ENCODE data around the gene RGS9BP. TPM values are rescaled to one million over a fixed set of nuclear protein-coding genes. Genes with fewer than 3 reads are reported as not detected.

The RGS9BP gene
- total and polyA plus RNA-seq, 2 of the 13 experiments (the other 11 are each of a cell fraction or from before 2014, with no cell fraction given), result 0.01 TPM; not detected in 1

GRCh38 chr19:32691291-32691951 is 15.8 kb downstream of the RGS9BP start, which contains the start of gene NUDT19 (continued):
- TF ChIP-seq AHR (CRISPR knock-in tag; IDR thresholded peaks at IDR 0.05), result no peak
- TF ChIP-seq ZNF180 (CRISPR knock-in tag; IDR thresholded peaks at IDR 0.05; ENCODE audit: borderline replicate concordance, low read depth), result no peak
- no peak for TF ChIP-seq ZNF503 (CRISPR knock-in tag; IDR thresholded peaks at IDR 0.05)
- TF ChIP-seq SP1 (IDR thresholded peaks at IDR 0.05), result no peak
- TF ChIP-seq SP1 (CRISPR knock-in tag; IDR thresholded peaks at IDR 0.05), result peak; percentile 36; the same call in 1 of the 2 replicates
- TF ChIP-seq DDIT3 (CRISPR knock-in tag; IDR thresholded peaks at IDR 0.05), result no peak
- no peak for TF ChIP-seq GABPA (IDR thresholded peaks at IDR 0.05; ENCODE audit: low read depth, low read length)
- TF ChIP-seq GABPA (CRISPR knock-in tag; IDR thresholded peaks at IDR 0.05; ENCODE audit: low read depth), result 0 out of 2 replicates have a peak, but pooled peaks have one; percentile 6
- TF ChIP-seq MAFK (conservative IDR thresholded peaks at IDR 0.05 in 1 of 2, IDR thresholded peaks at IDR 0.05 in 1 of 2; ENCODE audit: low read length in 2 of 2), result no peak
- TF ChIP-seq JARID2 (CRISPR knock-in tag; IDR thresholded peaks at IDR 0.05; ENCODE audit: insufficient replicate concordance), result no peak
- TF ChIP-seq ZNF672 (CRISPR knock-in tag; IDR thresholded peaks at IDR 0.05), result no peak
- peak; percentile 56; the same call in 1 of the 2 replicates for TF ChIP-seq YEATS2 (CRISPR knock-in tag; IDR thresholded peaks at IDR 0.05; ENCODE audit: borderline replicate concordance)
- peak; percentile 24; the same call in 1 of the 2 replicates for TF ChIP-seq ZNF350 (CRISPR knock-in tag; IDR thresholded peaks at IDR 0.05; ENCODE audit: borderline replicate concordance, low read depth)
- no peak for TF ChIP-seq THAP9 (CRISPR knock-in tag; IDR thresholded peaks at IDR 0.05; ENCODE audit: borderline replicate concordance)
- TF ChIP-seq ZNF282 (IDR thresholded peaks at IDR 0.05; ENCODE audit: partially characterized antibody), result no peak
- TF ChIP-seq CREBL2 (CRISPR knock-in tag; IDR thresholded peaks at IDR 0.05; ENCODE audit: borderline replicate concordance), result 0 out of 2 replicates have a peak, but pooled peaks have one; percentile 32
- TF ChIP-seq GMEB2 (CRISPR knock-in tag; IDR thresholded peaks at IDR 0.05; ENCODE audit: low read depth), result no peak
- TF ChIP-seq GTF2F1 (IDR thresholded peaks at IDR 0.05; ENCODE audit: low read length), result no peak
- peak; percentile 32; the same call in 1 of the 2 replicates for TF ChIP-seq GABPB1 (CRISPR knock-in tag; IDR thresholded peaks at IDR 0.05)
- TF ChIP-seq POLR2A (IDR thresholded peaks at IDR 0.05; ENCODE audit: insufficient read depth in 1 of 2, low read depth in 2 of 2, low read length in 2 of 2), result peak; percentile 73 to 74
- TF ChIP-seq ZNF441 (CRISPR knock-in tag; IDR thresholded peaks at IDR 0.05; ENCODE audit: borderline replicate concordance), result peak; percentile 51; the same call in 1 of the 2 replicates
- no peak for TF ChIP-seq ZNF619 (CRISPR knock-in tag; IDR thresholded peaks at IDR 0.05)
- TF ChIP-seq ZNF644 (CRISPR knock-in tag; IDR thresholded peaks at IDR 0.05; ENCODE audit: low read depth), result no peak
- TF ChIP-seq ZFY (CRISPR knock-in tag; IDR thresholded peaks at IDR 0.05), result no peak
- TF ChIP-seq HIVEP1 (CRISPR knock-in tag; IDR thresholded peaks at IDR 0.05), result peak; percentile 68; the same call in 1 of the 2 replicates
- no peak for TF ChIP-seq KLF12 (CRISPR knock-in tag; IDR thresholded peaks at IDR 0.05; ENCODE audit: borderline replicate concordance)

Measured in HepG2 (cell line).